NCI-H146 treated with DMSO at 0.1 percent for 48 hours (cell line): Measurements from ENCODE around the gene ZNF670.

Experiments
- DNase-seq: peaks from one replicate; lab custom pipeline; 2025; ENCODE audit not compliant: unreplicated experiment; lab: John Stamatoyannopoulos, UW

ZNF670 gene

GRCh38 chr1:247104965-247105364 lies 26.4 kb upstream of the ZNF670 start:
- DNase-seq, result no peak

GRCh38 chr1:247103859-247104591 lies 25.4 kb upstream of the ZNF670 start, which contains the start of gene ZNF669:
TSS of gene ZNF669 (minus strand) at chr1:247104356. CDS start at chr1:247104199, 157 bp downstream.
- peak; percentile 95 for DNase-seq

GRCh38 chr1:247102381-247102780 lies 23.8 kb upstream of the ZNF670 start:
- DNase-seq, result no peak

GRCh38 chr1:247100676-247101279 lies 22.2 kb upstream of the ZNF670 start:
- DNase-seq, result no peak

- DNase-seq, result no peak
These were observed 18.3 kb upstream of the ZNF670 start for GRCh38 chr1:247096958-247097357.

- DNase-seq, result no peak
These were observed 17.9 kb upstream of the ZNF670 start for GRCh38 chr1:247096544-247096943.

- no peak for DNase-seq
These were observed 17.5 kb upstream of the ZNF670 start for GRCh38 chr1:247096112-247096511.

GRCh38 chr1:247090455-247090854 lies 11.8 kb upstream of the ZNF670 start:
- no peak for DNase-seq

- DNase-seq, result peak; percentile 50
These were observed 11.2 kb upstream of the ZNF670 start for GRCh38 chr1:247089616-247090375.

GRCh38 chr1:247088967-247089366 lies 10.4 kb upstream of the ZNF670 start:
- no peak for DNase-seq

- DNase-seq, result no peak
These were observed 8.6 kb upstream of the ZNF670 start for GRCh38 chr1:247087256-247087655.

- no peak for DNase-seq
These were observed 6.7 kb upstream of the ZNF670 start for GRCh38 chr1:247085310-247085709.

GRCh38 chr1:247084771-247085170 lies 6.2 kb upstream of the ZNF670 start:
- DNase-seq, result no peak

GRCh38 chr1:247079141-247079874 lies 697 bp upstream of the ZNF670 start:
- no peak for DNase-seq

- DNase-seq, result peak; percentile 18
These were observed 744 bp downstream of the ZNF670 start for GRCh38 chr1:247077876-247078257.

- no peak for DNase-seq
These were observed 1.4 kb downstream of the ZNF670 start for GRCh38 chr1:247077213-247077612.

GRCh38 chr1:247070645-247071044 lies 8.0 kb downstream of the ZNF670 start:
- DNase-seq, result no peak

- DNase-seq, result no peak
These were observed 14.3 kb downstream of the ZNF670 start for GRCh38 chr1:247064304-247064703.

GRCh38 chr1:247060771-247061170 lies 17.8 kb downstream of the ZNF670 start:
- no peak for DNase-seq

GRCh38 chr1:247056071-247056470 lies 22.5 kb downstream of the ZNF670 start:
- no peak for DNase-seq

GRCh38 chr1:247054992-247055415 lies 23.6 kb downstream of the ZNF670 start:
- no peak for DNase-seq
